HCT116 (cell line): Measurements from ENCODE around the gene PDE1C.

Experiments used
- EZH2phosphoT487 ChIP-seq: fragments of 200-600 bp; IDR thresholded peaks from 2 replicates; pipeline ENCODE4 v1.6.1; 2018; ENCODE audit warnings: antibody characterized with exemption, borderline replicate concordance
- JUND ChIP-seq: IDR thresholded peaks from 2 replicates; pipeline ENCODE4 v1.6.1; 2012
- POLR2A ChIP-seq: IDR thresholded peaks from 2 replicates; pipeline ENCODE4 v1.7.0; 2011; ENCODE audit warnings: borderline replicate concordance; ENCODE audit not compliant: insufficient read depth, insufficient read length; ENCODE audit errors: extremely low read depth
- POLR2AphosphoS5 ChIP-seq: IDR thresholded peaks from 2 replicates; pipeline ENCODE4 v1.6.1; 2011; ENCODE audit warnings: mild to moderate bottlenecking, low read depth, low read length, moderate library complexity
- TF ChIP-seq, protein P1 (sequence below), 3 experiments: fragments of 200-600 bp in 1 of 3; sonication (generic) in 1 of 3; IDR thresholded peaks in 2 of 3; conservative IDR thresholded peaks in 1 of 3; 2 replicates each; pipeline ENCODE4 v1.5.1; 2012 to 2017; ENCODE audit warnings: low read depth in 2 of 3, low read length in 2 of 3, antibody characterized with exemption in 1 of 3, borderline replicate concordance in 1 of 3, control low read depth in 1 of 3, mild to moderate bottlenecking in 1 of 3, mixed read lengths in 1 of 3, mixed run types in 1 of 3, moderate library complexity in 1 of 3; ENCODE audit not compliant: insufficient read depth in 1 of 3

DNA sequence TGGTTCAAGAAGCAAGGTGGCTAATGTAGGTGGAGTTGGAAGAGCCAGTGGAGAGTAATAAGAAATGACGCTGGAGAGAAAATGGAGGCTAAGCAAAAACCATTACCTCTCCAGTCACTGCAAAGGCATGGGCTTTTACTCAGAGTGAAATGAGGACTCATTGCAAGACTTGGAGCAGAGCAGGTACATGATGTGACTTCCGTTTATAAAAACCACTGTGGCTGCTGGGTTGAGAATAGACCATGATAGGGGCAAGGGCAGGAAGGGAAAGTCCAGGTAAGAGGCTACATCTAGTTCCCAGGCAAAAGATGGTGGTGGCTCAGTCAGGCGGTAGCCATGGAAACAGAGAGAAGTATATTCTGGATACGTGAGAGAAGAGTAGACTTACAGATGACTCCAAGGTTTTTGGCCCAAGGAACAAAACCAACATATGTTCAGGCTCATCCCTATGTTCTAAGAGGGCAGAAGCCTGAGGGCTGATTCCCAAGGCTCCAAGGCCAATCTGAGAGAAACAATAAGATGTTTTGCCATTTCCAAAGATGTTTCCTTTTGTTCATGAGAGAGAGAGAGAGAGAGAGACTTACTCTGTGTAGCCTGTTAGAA is 21.5 kb upstream of the PDE1C start:
- no peak for TF ChIP-seq POLR2AphosphoS5
- TF ChIP-seq, protein P1, sequence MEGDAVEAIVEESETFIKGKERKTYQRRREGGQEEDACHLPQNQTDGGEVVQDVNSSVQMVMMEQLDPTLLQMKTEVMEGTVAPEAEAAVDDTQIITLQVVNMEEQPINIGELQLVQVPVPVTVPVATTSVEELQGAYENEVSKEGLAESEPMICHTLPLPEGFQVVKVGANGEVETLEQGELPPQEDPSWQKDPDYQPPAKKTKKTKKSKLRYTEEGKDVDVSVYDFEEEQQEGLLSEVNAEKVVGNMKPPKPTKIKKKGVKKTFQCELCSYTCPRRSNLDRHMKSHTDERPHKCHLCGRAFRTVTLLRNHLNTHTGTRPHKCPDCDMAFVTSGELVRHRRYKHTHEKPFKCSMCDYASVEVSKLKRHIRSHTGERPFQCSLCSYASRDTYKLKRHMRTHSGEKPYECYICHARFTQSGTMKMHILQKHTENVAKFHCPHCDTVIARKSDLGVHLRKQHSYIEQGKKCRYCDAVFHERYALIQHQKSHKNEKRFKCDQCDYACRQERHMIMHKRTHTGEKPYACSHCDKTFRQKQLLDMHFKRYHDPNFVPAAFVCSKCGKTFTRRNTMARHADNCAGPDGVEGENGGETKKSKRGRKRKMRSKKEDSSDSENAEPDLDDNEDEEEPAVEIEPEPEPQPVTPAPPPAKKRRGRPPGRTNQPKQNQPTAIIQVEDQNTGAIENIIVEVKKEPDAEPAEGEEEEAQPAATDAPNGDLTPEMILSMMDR (IDR thresholded peaks at IDR 0.05 in 2 of 3, conservative IDR thresholded peaks at IDR 0.05 in 1 of 3; ENCODE audit: borderline replicate concordance in 1 of 3, insufficient read depth in 1 of 3, low read depth in 2 of 3, low read length in 2 of 3), result no peak
- TF ChIP-seq JUND, result no peak
- TF ChIP-seq EZH2phosphoT487, result no peak
- TF ChIP-seq POLR2A, result no peak
